ENCODE data around the gene CYB5B. TPM values are rescaled to one million over a fixed set of nuclear protein-coding genes. Genes with fewer than 3 reads are reported as not detected.

The CYB5B gene
- total RNA-seq, 1 donor from 2014 or later = 124 TPM

GRCh38 chr16:69408475-69408874 is 15.9 kb upstream of the CYB5B start:
- H3K4me1 Mint-ChIP-seq (ENCODE audit: low read depth, unreplicated experiment) = peaks cover 4% of the 10 kb centered on the region

GRCh38 chr16:69410219-69410990 is 14.0 kb upstream of the CYB5B start:
- TF ChIP-seq CTCF (IDR thresholded peaks at IDR 0.05; ENCODE audit: partially characterized antibody, unreplicated experiment) = no peak
- no peak overlapping the region for H3K27ac Mint-ChIP-seq (ENCODE audit: unreplicated experiment)
- H3K4me1 Mint-ChIP-seq (ENCODE audit: low read depth, unreplicated experiment) = no peaks in the 10 kb centered on the region
- H3K4me3 Mint-ChIP-seq (ENCODE audit: unreplicated experiment) = no peak overlapping the region
- no peak for DNase-seq
- peaks cover 2% of the 10 kb centered on the region for H3K9me3 Mint-ChIP-seq (ENCODE audit: unreplicated experiment)
- no peaks in the 10 kb centered on the region for H3K27me3 Mint-ChIP-seq (ENCODE audit: unreplicated experiment)
- no peaks in the 10 kb centered on the region for H3K36me3 Mint-ChIP-seq (ENCODE audit: unreplicated experiment)

More at GRCh38 chr16:69408475-69408874, 15.9 kb upstream of the CYB5B start:
- H3K36me3 Mint-ChIP-seq (ENCODE audit: unreplicated experiment) = no peaks in the 10 kb centered on the region
- DNase-seq = no peak
- H3K4me3 Mint-ChIP-seq (ENCODE audit: unreplicated experiment) = no peak overlapping the region
- H3K27me3 Mint-ChIP-seq (ENCODE audit: unreplicated experiment) = peaks cover 2% of the 10 kb centered on the region
- H3K9me3 Mint-ChIP-seq (ENCODE audit: unreplicated experiment) = peaks cover 2% of the 10 kb centered on the region
- TF ChIP-seq CTCF (IDR thresholded peaks at IDR 0.05; ENCODE audit: partially characterized antibody, unreplicated experiment) = no peak
- H3K27ac Mint-ChIP-seq (ENCODE audit: unreplicated experiment) = no peak overlapping the region

DNA sequence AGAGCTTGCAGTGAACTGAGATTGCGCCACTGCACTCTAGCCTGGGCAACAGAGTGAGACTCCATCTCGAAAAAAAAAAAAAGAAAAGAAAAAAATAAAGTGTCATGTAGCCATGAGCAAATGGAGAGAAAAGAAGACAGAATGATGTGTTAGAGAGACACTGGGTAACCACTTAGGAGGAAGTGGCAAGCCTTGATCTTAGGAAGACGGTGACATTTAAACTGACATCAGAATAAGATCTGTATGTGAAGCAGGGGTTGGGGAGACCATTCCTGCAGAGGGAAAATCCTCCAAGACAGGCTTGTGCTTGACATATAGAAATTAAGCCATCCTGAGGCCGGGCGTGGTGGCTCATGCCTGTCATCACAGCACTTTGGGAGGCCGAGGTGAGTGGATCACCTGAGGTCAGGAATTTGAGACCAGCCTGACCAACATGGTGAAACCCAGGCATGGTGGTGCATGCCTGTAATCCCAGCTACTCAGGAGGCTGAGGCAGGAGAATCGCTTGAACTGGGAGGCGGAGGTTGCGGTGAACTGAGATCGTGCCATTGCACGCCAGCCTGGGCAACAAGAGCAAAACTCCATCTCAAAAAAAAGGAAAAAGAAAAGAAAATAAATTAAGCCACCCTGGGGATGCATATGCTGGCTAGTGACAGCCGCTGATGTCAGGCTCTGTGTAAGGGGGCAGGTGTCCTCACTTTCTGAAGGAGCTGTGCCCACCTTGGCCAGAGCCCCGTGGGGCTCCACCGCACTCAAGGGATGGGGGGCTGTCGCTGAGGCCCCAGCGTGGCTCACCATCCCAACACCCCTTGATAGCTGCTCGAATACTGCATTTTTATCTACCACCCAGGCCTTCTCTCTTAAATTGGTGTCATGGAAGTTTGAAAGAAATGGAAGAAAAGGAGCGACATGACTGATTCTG is 13.1 kb upstream of the CYB5B start:
- no peak overlapping the region for H3K27ac Mint-ChIP-seq (ENCODE audit: unreplicated experiment)
- peaks cover 2% of the 10 kb centered on the region for H3K9me3 Mint-ChIP-seq (ENCODE audit: unreplicated experiment)
- H3K36me3 Mint-ChIP-seq (ENCODE audit: unreplicated experiment) = no peaks in the 10 kb centered on the region

GRCh38 chr16:69412287-69412686 is 12.1 kb upstream of the CYB5B start:
- Mint-ChIP-seq H3K4me3 (ENCODE audit: unreplicated experiment) (no peak overlapping the region), H3K27ac (ENCODE audit: unreplicated experiment) (no peak overlapping the region), H3K4me1 (ENCODE audit: low read depth, unreplicated experiment) (no peaks in the 10 kb centered on the region), H3K36me3 (ENCODE audit: unreplicated experiment) (no peaks in the 10 kb centered on the region), H3K27me3 (ENCODE audit: unreplicated experiment) (no peaks in the 10 kb centered on the region), H3K9me3 (ENCODE audit: unreplicated experiment) (no peaks in the 10 kb centered on the region)
- no peak for DNase-seq
- no peak for TF ChIP-seq CTCF (IDR thresholded peaks at IDR 0.05; ENCODE audit: partially characterized antibody, unreplicated experiment)

More for the DNA sequence above, 13.1 kb upstream of the CYB5B start:
- no peak for DNase-seq
- Mint-ChIP-seq H3K4me3 (ENCODE audit: unreplicated experiment) (no peak overlapping the region), H3K27me3 (ENCODE audit: unreplicated experiment) (no peaks in the 10 kb centered on the region), H3K4me1 (ENCODE audit: low read depth, unreplicated experiment) (no peaks in the 10 kb centered on the region)
- TF ChIP-seq CTCF (IDR thresholded peaks at IDR 0.05; ENCODE audit: partially characterized antibody, unreplicated experiment) = no peak

Data from glutamatergic neuron (in vitro differentiated cells).